HG03575 (cell line): ENCODE data around the gene SPG11.

Experiments
- ATAC-seq: cut with Tn5 transposase; IDR thresholded peaks from one replicate; pipeline ENCODE4 v1.9.1; 2021; ENCODE audit not compliant: unreplicated experiment, insufficient number of reproducible peaks, low FRiP score; ENCODE audit errors: extremely low read depth

SPG11 gene

DNA sequence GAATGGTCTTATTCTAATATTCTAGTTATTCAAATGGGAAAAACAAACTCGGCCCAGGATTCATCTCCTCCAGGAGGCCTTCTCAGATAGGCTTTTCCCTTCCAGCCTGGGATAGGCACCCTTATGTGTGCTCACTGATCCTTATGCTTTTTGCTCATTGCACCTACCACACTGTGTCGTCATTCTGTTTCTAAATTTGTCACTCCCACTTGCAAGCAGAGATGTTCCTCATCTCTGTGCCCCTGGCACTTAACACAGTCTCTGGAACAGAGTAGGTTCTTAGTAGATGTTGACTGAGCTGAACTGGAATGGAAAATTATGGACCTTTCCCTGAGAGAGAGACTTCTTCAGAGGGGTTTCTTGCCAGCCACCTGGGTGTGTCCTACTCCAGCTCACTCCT is 18.7 kb upstream of the SPG11 start:
- no peak for ATAC-seq

DNA sequence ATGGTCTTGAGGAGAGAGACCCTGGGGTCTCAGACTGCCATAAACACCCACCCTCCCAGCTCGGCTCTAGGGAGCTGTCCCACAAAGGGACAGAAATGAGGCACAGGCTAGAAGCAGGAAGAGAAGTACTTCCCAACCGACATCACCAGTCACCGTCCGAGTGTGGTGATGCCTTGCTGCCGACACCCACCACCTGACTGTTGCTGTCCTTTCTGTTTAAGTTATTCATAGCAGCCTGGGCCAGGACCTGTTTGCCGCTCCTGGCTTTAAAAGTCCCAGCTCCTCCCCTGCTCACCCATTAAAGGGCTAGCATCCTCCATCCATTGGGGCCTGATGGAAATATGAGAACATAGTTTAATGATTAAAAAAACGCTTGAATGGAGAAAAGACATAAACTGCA is 13.2 kb upstream of the SPG11 start:
- no peak for ATAC-seq

DNA sequence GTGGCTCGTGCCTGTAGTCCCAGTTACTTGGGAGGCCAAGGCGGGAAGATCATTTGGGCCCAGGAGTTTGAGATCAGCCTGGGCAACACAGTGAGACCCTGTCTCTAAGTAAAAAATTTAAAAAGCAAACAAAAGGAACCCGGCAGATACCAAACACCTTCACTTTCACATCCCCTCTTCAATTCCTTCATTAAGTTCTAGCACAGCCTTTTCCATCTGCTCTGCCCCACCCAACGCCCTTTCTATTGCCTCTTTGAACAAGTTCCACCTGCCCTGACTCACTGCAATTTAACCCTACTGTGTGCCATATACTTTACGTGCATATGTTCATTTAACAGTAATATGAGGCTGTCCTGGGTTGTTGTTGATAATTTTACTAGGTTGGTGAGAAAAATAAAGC is 12.4 kb upstream of the SPG11 start:
- ATAC-seq, result no peak

DNA sequence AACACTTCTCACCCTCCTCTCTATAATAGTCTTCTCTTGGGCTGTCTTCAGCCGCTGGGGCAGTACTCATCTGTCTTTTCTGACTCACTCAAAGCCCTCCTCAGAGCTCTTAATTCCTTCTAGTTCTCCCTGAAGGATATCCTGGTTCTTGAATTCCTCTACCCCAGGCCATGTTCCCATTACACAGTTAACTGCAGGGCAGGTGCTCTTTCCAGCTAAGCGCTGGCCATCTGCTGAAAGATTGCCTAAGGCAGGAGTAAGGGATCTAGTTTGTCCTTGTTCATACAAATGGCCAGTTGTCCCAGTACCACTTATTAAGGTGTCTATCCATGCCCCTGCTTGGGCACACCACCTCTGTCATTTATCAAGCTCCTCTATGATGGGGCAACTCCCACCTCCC is 10.2 kb upstream of the SPG11 start:
- ATAC-seq, result no peak

GRCh38 chr15:44670087-44670950 is 6.9 kb upstream of the SPG11 start:
- ATAC-seq, result no peak

DNA sequence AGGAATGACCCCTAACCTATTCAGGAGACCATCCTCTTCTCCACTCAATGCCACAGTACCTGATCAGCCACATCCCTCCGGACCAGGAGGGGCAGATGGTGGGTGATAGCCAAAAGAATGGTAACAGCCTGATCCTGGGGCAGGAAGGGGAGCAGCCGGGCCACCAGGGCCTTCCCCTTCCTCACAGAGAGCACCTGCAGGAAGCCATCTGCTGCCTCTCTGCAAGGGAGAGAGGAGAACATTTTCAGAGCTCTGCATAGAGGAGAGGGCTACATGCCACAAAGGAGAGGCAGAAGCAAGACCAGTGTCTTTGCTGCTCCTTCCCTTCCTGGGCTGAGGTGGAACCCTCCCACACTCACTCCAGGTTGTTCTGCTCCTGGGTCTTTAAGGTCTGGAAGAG is 5.5 kb upstream of the SPG11 start:
- no peak for ATAC-seq

DNA sequence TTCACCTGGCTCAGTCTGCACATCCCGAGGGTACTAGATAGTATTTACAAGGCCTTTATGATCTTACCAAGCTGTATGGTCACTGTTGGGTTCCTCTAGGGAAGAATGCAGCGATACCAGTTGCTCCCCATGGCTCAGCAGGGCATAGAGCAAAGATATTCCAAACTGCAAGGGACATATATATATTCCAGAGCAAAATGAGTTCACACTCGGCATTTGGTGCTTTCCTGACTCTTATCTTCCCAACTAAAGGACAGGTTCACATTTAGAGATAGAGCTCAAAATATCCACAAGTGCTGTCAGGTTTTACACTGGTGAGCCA is 3.5 kb upstream of the SPG11 start:
- no peak for ATAC-seq

GRCh38 chr15:44666210-44667038 is 3.0 kb upstream of the SPG11 start:
- ATAC-seq, result no peak

GRCh38 chr15:44662478-44663409 is 718 bp downstream of the SPG11 start:
- peak; percentile 5 for ATAC-seq

DNA sequence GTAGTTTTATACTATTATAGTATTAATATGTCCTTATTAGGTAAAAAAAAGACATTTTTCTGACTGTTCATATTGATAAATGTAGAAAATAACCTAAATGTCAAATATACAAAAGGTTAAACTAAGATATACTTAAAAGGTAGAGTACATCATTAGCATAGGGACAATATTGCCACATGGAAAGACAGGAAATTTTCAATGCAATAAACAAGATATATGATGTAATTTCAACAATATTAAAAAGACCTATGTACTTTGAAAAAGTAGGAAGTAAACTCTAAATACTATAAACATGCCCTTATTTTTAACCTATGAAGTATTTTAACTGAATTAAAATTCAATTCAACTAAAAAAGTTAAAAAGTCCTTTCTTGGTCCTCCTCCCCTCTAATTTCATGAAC is 1.9 kb downstream of the SPG11 start:
- ATAC-seq, result no peak

DNA sequence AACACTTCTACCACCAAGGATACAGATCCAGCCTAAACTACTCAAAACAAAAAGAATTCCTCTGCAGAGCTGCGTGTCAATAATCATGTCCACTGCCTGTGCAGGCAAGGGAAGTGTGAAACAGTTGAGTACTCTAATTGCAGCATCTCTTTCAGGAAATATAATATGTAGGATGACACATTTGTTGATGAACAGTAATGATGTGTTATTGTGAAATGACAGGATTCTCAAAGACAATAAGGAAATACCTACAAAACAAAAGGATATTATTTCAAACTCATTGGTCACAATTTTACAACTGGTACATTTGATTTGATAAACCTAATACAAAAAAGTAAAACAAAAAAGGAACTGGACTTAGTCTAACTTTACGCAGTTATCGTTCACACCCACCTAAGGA is 4.4 kb downstream of the SPG11 start:
- no peak for ATAC-seq

- no peak for ATAC-seq
Measured at GRCh38 chr15:44657378-44657777, 6.1 kb downstream of the SPG11 start.

- ATAC-seq, result no peak
Measured at GRCh38 chr15:44656913-44657312, 6.5 kb downstream of the SPG11 start.

- no peak for ATAC-seq
Measured at GRCh38 chr15:44656298-44656697, 7.2 kb downstream of the SPG11 start.

DNA sequence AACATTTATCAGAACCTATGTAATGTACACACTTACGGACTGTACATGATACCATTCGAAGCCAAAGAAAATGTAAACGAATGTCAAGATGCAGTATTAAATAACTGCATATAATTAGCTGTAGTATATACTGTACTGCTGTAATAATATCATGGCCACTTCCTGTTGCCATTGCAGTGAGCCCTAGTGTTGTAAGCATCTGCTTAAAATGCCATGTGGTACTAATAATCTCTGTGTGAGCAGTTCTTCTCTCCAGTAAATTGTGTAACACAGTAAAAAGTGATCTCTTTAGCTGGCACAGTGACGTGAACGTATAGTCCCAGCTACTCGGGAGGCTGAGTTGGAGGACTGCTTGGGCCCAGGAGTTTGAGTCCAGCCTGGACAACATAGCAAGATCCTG is 8.6 kb downstream of the SPG11 start:
- ATAC-seq, result no peak

DNA sequence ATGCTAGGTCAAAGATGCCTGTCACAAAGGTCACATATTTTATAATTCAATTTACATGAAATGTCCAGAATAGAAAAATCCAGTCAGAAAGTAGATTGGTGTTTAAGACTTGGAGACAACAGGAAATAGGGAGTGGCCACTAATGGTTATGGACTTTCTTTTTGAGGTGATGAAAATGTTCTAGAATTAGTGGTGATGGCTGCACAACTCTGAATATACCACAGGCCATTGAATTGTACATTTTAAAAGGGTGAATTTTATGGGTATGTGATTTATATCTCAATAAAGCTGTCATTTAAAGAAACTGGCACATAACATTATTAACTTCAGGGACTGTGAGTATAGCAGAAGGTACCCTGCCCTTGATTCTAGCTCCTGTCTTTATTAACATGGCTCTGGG is 15.8 kb downstream of the SPG11 start:
- ATAC-seq, result no peak

DNA sequence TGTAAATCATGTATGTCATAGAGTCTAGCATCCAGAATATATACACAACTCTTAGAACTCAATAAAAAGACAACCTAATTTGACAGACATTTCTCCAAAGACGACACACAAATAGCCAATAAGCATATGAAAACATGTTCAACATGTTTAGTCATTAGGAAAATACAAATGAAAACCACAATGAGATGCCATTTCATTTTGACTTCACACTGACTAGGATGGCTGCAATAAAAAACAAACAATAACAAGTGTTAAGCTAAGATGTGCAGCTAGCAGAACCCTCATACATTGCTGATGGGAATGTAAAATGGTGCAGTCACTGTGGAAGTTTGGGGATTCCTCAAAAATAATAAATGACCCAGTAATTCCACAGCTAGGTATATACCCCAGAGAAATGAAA is 16.4 kb downstream of the SPG11 start:
- ATAC-seq, result no peak

GRCh38 chr15:44646460-44646859 is 17.0 kb downstream of the SPG11 start:
- ATAC-seq, result no peak

GRCh38 chr15:44641651-44642050 is 21.8 kb downstream of the SPG11 start:
- no peak for ATAC-seq
